SU-DHL-6 (cell line): ENCODE measurements around the gene BDKRB2.

Experiments
- EZH2phosphoT487 ChIP-seq: fragments of 200-600 bp; sonication (generic), shearing (Covaris generic); conservative IDR thresholded peaks from 2 replicates; pipeline ENCODE4 v1.6.1; 2018; ENCODE audit warnings: mild to moderate bottlenecking, antibody characterized with exemption, low read length, moderate library complexity, mixed read lengths
- TF ChIP-seq, protein P1 (sequence below): fragments of 200-600 bp; sonication (generic); IDR thresholded peaks from one replicate; pipeline ENCODE4 v1.5.1; 2017; ENCODE audit warnings: antibody characterized with exemption, mild to moderate bottlenecking, low read length, moderate library complexity; ENCODE audit not compliant: insufficient read depth, poor library complexity, severe bottlenecking

DNA sequence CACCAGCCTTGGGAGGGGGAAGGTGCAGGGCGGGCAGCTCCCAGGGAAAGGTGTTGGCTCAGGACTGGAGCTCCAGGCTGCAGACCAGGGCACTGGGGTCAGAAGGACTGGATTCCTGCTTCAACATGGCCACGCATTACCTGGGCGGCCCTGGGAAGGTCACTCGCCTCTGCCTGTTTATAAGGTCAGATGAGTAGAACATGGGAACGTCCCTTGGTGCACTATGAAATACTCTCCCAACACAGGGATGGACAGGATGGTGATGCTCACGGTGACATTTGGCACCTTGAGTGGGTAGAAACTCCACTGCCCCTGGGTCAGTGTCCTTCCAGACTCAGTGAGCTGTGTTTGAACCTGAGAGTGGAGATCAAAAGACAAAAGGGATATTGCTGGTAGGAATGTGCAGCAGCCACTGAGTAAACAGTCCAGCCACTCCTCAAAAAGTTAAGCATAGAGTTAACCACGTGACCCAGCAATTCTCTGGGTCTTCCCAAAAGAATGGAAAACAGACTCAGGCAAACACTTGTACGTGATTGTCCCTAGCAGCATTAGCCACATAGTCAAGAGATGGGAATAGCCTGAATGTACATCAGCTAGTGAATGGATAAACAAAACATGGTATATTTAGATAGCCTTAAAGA is 9.1 kb upstream of the BDKRB2 start:
- TF ChIP-seq, protein P1, sequence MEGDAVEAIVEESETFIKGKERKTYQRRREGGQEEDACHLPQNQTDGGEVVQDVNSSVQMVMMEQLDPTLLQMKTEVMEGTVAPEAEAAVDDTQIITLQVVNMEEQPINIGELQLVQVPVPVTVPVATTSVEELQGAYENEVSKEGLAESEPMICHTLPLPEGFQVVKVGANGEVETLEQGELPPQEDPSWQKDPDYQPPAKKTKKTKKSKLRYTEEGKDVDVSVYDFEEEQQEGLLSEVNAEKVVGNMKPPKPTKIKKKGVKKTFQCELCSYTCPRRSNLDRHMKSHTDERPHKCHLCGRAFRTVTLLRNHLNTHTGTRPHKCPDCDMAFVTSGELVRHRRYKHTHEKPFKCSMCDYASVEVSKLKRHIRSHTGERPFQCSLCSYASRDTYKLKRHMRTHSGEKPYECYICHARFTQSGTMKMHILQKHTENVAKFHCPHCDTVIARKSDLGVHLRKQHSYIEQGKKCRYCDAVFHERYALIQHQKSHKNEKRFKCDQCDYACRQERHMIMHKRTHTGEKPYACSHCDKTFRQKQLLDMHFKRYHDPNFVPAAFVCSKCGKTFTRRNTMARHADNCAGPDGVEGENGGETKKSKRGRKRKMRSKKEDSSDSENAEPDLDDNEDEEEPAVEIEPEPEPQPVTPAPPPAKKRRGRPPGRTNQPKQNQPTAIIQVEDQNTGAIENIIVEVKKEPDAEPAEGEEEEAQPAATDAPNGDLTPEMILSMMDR = no peak
- TF ChIP-seq EZH2phosphoT487 = no peak
